GM21381 (cell line): Measurements from ENCODE around the gene MAP4K4.

Experiments
- ATAC-seq: cut with Tn5 transposase; IDR thresholded peaks from one replicate; pipeline ENCODE4 v1.9.1; 2021; ENCODE audit warnings: mild to moderate bottlenecking, moderate library complexity; ENCODE audit not compliant: unreplicated experiment

MAP4K4 gene

DNA sequence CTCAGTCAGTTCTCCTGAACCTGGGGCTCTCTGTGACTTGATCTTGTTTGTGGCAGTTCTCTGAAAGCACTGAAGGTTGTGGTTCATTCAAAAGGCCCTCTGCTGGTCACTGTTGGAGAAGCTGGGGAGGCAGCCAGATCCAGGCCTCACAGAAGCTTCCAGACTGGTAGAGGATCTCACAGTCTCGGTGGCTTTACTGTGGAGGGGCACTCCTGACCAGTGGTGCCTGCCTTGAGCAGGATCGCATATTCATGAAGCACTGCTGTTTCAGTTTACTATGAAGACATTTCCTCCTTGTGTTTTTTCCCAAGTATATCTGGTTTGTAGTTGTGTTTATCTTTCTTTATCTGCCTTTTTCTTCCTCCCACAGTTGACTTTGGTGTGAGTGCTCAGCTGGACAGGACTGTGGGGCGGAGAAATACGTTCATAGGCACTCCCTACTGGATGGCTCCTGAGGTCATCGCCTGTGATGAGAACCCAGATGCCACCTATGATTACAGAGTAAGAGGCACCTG, 133.9 kb downstream of the MAP4K4 start:
- ATAC-seq: peak; percentile 65

DNA sequence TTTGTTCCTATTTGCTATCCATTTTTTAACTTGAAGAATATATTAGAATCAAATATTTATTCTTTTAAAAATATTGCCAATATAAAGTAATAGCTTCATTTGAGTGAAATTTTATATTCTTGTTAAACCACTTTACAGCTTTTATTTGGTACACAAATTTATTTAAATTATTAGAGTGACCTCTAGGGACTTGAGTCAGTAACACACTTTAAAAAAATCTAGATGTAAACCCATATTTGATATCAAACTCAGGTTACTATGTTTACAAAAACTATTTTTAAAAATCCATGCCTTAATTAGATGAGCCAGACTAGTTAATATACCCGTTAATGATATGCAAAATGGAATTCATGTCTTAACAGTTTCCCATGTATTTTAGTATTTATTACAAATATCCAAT, 134.6 kb downstream of the MAP4K4 start:
- ATAC-seq: no peak

DNA sequence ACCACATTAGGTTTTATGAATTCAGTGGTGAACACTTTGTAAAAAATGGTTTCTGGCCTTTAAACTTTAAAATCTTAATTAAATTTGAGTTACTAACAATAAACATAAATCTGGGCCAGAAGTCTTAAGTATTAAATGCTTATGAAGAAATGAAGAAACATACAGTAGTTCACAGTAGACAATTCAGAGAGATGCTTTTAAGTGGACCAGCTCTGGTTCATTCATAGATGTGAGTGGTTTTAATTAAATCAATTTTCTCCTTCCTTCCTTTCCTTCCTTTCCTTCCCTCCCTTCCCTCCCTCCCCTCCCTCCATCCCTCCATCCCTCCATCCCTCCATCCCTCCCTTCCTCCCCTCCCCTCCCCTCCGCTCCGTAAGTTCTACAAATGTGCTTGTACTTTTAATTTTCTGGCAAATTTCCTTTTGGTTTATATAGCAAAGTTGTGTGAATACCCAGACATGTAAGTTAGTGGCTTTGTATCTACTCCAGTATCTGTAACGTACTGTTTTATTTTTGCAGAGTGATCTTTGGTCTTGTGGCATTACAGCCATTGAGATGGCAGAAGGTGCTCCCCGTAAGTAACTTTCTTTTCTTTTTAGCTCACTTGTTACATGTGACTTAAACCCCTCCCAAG, 136.5 kb downstream of the MAP4K4 start:
- no peak for ATAC-seq

DNA sequence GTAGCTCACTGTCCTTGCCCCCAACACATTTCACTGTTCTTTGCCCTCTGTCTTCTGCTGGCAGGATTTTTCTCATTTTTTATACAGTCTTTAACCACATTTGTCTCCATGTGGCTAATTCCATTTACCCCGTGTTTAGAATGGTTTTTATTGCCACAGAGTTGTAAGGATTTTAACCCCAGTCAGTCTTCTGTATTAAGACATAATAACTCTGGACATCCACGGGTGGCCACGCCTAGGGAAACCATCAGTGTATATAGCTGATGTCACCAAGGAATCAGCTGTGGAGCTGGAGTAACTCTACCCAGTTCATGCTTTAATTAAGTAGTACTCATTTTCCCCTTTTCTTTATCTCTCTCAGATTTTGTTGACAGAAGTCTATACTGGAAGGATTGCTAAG, 139.8 kb downstream of the MAP4K4 start:
- ATAC-seq: no peak

DNA sequence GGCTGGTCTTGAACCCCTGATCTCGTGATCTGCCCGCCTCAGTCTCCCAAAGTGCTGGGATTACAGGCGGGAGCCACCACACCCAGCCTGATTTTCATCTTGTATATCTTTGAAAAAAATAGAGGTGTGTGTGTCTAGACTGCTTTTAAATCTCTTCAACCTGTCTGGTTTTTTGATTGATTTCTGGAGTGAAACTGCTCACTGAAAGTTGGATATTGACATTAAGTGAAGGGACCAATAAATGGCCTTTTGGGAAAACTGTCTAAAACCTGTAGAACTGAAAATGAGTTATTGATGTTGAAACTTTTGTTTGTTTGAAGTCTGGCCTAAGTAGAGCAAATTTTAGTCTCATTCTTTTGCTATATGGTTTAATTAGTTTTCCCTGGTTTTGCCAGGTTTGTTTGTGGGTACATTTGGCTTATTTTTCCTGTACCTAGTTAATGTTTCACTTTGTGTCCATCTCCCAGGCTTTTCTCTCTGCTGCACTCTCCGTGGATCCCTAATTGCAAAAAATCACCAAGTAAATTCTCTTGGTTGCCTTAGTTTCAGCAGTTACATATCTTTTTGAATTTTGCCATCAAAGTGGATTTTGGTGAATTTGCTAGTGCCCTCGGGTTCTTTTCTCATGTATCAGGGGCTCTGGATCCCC, 144.3 kb downstream of the MAP4K4 start:
- no peak for ATAC-seq

DNA sequence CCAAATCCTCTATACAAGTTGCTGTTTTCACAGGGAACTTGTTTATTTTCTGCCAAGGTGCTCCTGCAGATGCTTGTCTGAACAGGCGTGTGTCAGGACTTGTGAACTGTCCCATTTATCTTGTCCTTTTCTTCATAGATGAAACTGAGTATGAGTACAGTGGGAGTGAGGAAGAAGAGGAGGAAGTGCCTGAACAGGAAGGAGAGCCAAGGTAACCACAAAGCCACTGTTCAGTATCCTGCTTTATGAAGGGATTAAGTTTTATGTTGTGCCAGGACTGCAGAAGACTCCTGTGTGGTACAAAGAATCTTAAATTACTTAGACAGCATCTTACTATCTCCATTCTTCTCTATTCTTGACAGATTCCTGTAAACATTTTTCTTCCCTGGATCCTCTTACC, 145.0 kb downstream of the MAP4K4 start:
- ATAC-seq: no peak

DNA sequence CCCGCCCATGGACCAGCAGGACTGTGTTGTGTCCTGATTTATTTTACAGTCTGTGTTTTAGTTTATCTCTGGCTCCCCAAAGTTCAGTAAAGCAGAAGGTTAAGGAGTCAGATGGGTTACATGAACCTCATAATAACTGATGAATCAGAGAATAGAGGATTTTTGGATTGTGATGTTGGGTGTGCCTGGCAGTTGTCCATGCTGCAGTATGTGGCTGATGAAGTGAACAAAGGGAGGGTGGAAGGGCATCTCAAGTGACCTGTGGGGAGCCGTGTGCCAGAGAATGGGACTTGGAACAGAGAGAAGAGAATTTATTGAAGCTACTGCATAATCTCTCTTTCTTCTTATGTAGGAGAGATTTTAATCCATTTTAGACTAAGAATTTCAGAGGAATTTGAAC, 145.5 kb downstream of the MAP4K4 start:
- no peak for ATAC-seq

DNA sequence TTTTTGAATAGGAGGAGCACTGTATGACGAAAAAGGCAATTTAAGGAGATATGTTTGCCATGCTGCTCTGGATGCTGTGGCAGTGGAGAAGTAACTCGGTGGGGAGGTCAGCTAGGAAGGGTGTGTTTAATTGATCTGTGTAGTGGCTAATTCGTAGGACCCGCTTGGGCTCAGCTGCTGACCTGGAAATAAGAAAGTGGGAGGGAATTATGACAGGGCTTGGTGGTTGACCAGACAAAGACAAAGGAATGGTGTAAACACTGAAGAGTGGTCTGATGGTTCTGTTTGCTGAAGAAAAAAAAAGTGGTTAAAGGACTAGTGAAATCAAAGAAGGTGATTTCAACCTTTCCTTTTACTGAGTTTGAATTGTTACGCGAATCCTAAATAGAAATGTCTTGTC, 146.0 kb downstream of the MAP4K4 start:
- no peak for ATAC-seq

DNA sequence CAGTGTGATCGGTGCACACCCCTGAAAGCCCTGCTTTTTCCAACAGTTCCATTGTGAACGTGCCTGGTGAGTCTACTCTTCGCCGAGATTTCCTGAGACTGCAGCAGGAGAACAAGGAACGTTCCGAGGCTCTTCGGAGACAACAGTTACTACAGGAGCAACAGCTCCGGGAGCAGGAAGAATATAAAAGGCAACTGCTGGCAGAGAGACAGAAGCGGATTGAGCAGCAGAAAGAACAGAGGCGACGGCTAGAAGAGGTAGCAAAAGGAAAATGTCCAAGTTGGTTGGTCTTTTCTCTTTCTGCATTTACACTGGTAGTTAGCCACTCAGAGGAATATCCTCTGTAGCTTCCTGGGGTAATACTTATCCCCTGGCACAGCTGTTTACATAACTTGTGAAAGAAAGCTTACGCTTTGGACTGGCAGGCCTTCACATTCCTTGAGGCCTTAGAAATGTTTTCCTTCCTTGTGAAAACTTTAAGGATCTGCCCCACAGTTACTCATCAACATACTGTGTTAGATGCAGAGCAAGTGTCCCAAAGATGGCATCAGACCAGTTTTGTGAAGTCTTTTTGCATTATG, 146.6 kb downstream of the MAP4K4 start:
- ATAC-seq: no peak

DNA sequence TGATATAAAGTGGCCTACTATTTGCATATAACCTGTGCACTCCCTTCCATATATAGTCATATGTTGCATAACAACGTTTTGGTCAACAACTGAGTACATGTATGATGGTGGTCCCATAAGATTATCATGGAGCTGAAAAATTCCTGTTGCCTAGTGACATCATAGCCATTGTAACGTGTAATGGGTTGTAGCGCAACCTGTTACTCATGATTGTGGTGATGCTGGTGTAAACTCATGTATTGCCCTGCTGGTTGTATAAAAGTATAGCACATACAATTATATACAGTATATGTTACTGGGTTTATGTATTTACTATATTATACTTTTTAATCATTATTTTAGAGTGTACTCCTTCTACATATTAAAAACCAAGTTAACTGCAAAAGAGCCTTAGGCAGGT, 149.5 kb downstream of the MAP4K4 start:
- ATAC-seq: no peak

DNA sequence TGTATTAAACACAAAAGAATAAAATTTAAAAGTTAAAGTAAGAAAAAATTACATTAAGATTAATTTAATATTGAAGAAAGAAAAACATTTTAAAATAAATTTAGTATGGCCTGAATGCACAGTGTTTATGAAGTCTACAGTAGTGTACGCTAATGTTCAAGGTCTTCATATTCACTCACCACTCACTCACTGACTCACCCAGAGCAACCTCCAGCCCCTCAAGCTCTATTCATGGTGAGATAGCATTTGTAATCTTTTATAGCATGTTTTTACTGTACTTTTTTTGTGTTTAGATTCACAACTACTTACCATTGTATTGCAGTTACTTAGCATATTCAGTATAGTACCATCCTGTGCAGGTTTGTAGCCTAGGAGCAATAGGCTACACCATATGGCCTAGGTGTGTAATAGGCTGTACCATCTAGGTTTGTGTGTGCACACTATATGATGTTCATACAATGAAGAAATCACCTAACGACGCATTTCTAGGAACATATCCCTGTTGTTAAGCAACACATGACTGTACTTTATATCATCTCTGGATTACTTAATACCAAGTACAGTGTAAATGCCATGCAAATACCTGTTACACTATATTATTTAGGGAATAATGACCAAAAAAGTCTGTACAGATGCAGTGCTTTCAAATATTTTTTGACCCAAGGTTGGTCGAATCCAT, 150.3 kb downstream of the MAP4K4 start:
- no peak for ATAC-seq

DNA sequence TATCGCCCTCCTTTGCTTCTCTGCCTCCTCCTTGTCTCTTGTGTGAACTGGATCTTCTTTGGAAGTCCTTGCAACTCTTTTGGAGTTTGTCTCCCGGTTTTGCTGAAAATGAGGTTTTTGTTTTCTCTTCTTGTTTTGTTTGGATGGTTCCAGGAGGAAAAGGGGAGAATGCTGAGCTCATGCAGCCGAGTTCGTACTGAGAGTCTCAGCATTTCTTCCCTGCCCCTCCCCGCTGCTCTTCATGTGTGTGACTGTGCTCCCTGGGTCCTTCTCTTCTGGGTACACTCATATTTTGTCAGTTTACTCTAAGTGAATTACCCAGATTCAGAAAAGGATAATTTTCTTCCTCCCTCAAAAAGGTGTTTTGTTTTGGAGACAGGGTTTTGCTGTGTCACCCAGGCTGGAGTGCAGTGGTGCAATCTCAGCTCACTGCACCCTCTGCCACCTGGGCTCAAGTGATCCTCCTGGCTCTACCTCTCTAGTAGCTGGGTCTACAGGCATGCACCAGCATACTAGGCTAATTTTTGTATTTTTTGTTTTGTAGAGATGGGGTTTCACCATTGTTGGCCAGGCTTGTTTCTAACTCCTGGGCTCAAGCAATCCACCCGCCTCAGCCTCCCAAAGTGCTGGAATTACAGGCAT, 151.4 kb downstream of the MAP4K4 start:
- no peak for ATAC-seq

DNA sequence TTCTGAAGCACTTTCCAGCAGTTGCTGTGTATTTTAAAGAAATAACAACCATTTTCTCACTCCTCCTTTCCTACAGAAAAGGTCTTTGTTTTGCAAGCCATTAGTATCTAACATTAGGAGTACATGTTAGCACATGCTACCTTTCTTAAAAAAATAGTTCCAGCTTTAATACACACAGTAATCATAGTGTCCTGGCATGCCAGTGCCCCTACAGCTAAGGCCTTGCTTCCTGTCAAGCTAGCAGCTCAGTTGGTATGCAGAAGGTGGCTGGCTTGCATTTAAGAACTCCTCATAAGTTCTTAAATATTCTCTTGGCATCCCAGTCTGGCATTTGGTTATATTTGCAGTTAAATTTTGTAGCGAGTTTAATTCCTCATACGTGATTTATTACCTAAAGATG, 152.9 kb downstream of the MAP4K4 start:
- ATAC-seq: no peak

DNA sequence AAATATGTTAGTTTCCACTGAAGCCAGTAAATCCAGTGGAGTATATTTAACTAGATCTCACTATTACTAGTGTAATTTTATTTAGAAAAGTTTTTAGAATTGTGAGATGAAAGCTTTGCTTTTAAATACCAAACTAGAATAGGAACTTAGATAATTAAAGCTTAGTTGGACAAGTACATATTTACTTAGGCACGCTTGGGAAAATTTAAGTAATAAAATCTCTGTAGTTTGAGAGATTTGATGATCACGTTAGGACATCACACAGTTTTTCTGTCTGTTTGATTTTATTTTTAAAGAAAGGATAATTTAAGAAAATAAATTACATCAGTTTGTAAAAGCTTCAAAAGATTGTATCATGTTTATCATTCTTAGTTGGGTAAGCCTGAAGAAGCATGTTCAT, 153.5 kb downstream of the MAP4K4 start:
- ATAC-seq: no peak

DNA sequence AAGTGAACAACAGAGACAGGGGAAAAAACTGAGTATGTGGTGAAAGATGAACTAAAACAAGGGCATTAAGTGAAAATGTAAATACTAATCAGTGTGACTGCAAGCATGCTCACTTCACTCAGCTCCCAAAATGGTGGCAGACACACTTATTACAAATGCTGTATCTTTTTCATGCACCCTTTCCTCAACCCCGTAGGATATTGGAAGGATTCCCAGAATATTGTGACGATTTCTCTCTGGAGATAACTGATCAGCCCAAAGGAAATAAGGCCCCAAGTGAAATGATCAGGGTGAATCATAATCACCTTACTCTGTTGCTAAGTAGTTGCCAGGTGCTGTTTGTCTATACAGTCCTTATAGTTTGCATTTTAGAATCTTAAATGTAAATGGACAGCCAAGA, 155.3 kb downstream of the MAP4K4 start:
- ATAC-seq: no peak

DNA sequence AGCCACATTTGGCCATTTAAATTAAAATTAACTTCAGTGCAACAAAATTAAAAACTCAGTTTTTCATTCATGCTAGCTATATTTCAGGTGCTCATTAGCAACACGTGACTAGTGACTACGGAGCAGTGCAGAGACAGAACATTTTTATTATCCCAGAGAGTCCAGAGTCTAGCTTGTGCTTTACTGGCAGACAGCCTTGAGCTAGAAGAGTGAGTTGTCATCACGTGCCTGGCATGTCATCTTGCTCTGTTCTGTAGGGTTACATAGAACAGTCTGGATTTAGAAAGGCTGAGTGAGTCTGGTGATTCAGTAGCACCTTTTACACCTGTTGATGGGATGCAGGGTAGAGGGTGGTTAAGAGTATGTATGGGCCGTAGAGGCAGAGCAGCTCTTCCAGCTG, 157.4 kb downstream of the MAP4K4 start:
- ATAC-seq: no peak

DNA sequence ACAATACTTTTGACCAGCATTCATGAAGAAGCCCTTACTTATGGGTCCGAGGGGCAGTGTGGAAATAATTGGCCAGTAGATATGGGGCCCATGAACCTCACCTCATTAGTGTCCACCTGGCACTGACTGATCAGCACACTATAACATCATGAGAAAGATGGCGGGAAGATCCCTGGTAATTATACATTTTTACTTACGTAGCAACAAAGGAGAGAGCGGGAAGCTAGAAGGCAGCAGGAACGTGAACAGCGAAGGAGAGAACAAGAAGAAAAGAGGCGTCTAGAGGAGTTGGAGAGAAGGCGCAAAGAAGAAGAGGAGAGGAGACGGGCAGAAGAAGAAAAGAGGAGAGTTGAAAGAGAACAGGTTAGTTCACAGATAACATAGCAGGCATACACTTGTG, 158.3 kb downstream of the MAP4K4 start:
- no peak for ATAC-seq

DNA sequence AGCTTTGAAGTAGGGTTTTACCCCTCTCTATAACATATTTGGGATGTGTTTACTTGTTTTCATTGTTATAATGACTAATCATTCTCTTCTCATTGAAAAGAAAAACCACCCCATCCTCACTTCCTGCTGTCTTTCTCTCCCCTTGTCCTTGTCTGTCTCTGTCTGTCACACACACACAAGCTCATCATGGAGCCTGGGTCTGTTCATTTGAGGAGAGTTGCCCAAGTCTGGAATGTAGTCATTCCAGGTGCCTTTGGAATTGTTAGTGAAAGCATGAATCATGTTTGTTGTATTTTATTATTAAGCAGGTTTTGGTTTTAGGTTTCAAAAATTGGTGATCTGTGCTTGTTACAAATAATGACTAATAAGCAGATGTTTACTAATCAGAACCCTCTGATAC, 160.7 kb downstream of the MAP4K4 start:
- no peak for ATAC-seq

DNA sequence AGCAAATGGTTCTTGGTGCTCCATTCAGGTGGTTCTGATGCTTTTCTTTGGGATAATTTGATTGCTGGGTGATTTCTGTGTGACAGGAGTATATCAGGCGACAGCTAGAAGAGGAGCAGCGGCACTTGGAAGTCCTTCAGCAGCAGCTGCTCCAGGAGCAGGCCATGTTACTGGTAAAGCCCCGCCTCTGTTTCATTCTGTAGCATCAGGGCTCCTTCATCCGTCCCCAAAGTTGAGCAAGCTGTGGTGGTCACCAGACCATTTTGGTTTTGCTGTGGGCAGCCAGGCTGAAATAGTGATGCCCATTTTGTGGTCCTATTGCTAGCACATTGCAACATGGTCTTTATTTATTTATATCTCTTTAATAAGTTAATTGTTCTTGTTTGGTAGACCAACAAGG, 161.4 kb downstream of the MAP4K4 start:
- no peak for ATAC-seq

DNA sequence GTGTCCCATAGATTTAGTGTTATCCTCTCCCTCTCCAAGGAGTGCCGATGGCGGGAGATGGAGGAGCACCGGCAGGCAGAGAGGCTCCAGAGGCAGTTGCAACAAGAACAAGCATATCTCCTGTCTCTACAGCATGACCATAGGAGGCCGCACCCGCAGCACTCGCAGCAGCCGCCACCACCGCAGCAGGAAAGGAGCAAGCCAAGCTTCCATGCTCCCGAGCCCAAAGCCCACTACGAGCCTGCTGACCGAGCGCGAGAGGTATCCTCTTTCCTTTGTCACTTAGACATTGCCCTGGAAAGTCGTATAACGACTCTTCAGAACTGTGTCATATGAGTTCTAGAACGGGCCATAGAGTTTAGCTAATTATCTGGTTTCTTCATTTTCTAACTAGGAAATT, 162.1 kb downstream of the MAP4K4 start:
- ATAC-seq: no peak

DNA sequence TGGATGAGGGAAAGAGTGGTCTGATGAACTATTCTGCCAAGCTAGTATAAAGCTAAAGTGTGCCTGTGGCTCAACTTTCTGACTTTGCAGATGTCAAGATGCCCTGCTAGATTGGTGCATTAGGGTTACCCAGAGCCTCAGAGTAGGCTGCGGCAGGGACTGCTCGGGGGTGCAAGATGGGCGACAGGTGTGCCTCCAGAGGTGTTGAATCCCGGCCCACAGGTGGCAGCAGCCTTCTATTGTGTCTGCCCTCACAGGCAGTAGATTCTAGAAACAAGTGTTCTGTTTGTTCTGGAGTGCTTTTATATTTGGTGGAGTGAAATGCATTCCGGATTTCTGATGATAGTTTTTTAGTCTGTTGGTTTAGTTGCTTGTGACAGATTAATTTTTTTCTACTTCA, 162.7 kb downstream of the MAP4K4 start:
- no peak for ATAC-seq
